ENCODE results near the gene RAPGEF2. TPM values are rescaled to one million over a fixed set of nuclear protein-coding genes. Genes with fewer than 3 reads are reported as not detected.

RAPGEF2 gene
- total and polyA plus RNA-seq, 9 of the 15 experiments (the other 6 are each of a cell fraction or from before 2014, with no cell fraction given): 3.1 to 32.6 (median 23.1) TPM

DNA sequence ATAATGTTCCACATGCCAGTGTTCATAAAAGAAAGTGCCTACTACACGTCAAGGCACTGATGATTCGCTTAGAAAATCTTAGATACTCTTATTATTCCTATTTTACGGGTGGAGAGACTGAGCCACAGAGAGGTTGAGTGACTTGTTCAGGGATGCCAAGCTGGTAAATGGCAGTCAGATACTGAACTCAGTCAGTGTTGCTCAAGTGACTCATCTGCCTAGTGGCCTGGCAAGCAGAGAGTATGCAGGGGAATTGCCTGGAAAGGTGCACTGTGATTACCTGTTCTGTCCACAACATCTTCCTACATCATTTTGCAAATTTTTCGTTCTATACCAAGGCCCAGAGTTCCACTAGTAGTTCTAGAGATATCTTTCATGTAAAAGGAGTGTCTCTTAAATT lies 68.4 kb downstream of the RAPGEF2 start:
- 75% methylated on average over 4 of the region's 4 CpGs for WGBS (ENCODE audit: insufficient coverage, low coverage, missing lambda C conversion rate)
- intact Hi-C loops (cut with micrococcal nuclease): no loop called here
- DNase-seq (ENCODE audit: extremely low read depth in 1 of 4, low spot score in 3 of 4) (no peak), ATAC-seq (no peak), FAIRE-seq (no peak)
- Histone ChIP-seq H3K9ac (ENCODE audit: insufficient read depth in 1 of 2, low read depth in 2 of 2, low read length in 2 of 2) (no peak overlapping the region), H3K27me3 (ENCODE audit: control insufficient read depth in 2 of 2, insufficient read depth in 2 of 2, low read length in 2 of 2) (no peaks in the 10 kb centered on the region), H4K20me1 (replicated peaks; ENCODE audit: control insufficient read depth, insufficient read depth, low read length) (peaks cover 21% of the 10 kb centered on the region), H3K4me1 (replicated peaks in 1 of 2; ENCODE audit: control insufficient read depth in 2 of 2, insufficient read depth in 2 of 2, low read length in 2 of 2) (peaks cover 3 to 31% of the 10 kb centered on the region in 2 experiments; a peak in 4 of 5 replicates), H3K9me1 (ENCODE audit: control insufficient read depth, insufficient read depth, low read length) (no peaks in the 10 kb centered on the region), H3K36me3 (ENCODE audit: control insufficient read depth, insufficient read depth, low read length) (no peaks in the 10 kb centered on the region; the same call in 2 of the 3 replicates), H3K4me3 (no peak overlapping the region), H3K79me2 (ENCODE audit: control insufficient read depth, insufficient read depth, low read length) (peaks cover 66% of the 10 kb centered on the region), H3K9me3 (replicated peaks; ENCODE audit: control insufficient read depth, insufficient read depth, low read depth, low read length) (no peaks in the 10 kb centered on the region), H2AFZ (ENCODE audit: low read depth, low read length) (no peak overlapping the region), H3K4me2 (ENCODE audit: insufficient read depth, low read length) (no peak overlapping the region), H3K27ac (ENCODE audit: extremely low read depth, low read depth, low read length) (no peak overlapping the region)
- POLR2A ChIA-PET: no interaction called here
- CTCF ChIA-PET (ENCODE audit: low intra/inter-chr PET ratio): no interaction called here
- in situ Hi-C loops (cut with MboI): no loop called here
- no TSS peak for BruUV-seq (replicated peaks)
- TF ChIP-seq KHSRP (IDR thresholded peaks at IDR 0.05) (no peak), ILK (tag; IDR thresholded peaks at IDR 0.05; ENCODE audit: borderline replicate concordance, low read depth) (no peak), ZC3H4 (CRISPR knock-in tag; IDR thresholded peaks at IDR 0.05; ENCODE audit: borderline replicate concordance) (no peak), DIDO1 (tag; IDR thresholded peaks at IDR 0.05; ENCODE audit: low read depth) (no peak), ZNF3 (CRISPR knock-in tag; IDR thresholded peaks at IDR 0.05) (no peak), CTBP1 (IDR thresholded peaks at IDR 0.05; ENCODE audit: borderline replicate concordance) (no peak), ZNF197 (CRISPR knock-in tag; IDR thresholded peaks at IDR 0.05; ENCODE audit: low read depth) (no peak), IRF2 (CRISPR knock-in tag; IDR thresholded peaks at IDR 0.05) (no peak), YBX1 (IDR thresholded peaks at IDR 0.05) (no peak), POLR2A (conservative IDR thresholded peaks at IDR 0.05) (no peak)
- TF ChIP-seq, protein P1, sequence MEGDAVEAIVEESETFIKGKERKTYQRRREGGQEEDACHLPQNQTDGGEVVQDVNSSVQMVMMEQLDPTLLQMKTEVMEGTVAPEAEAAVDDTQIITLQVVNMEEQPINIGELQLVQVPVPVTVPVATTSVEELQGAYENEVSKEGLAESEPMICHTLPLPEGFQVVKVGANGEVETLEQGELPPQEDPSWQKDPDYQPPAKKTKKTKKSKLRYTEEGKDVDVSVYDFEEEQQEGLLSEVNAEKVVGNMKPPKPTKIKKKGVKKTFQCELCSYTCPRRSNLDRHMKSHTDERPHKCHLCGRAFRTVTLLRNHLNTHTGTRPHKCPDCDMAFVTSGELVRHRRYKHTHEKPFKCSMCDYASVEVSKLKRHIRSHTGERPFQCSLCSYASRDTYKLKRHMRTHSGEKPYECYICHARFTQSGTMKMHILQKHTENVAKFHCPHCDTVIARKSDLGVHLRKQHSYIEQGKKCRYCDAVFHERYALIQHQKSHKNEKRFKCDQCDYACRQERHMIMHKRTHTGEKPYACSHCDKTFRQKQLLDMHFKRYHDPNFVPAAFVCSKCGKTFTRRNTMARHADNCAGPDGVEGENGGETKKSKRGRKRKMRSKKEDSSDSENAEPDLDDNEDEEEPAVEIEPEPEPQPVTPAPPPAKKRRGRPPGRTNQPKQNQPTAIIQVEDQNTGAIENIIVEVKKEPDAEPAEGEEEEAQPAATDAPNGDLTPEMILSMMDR (IDR thresholded peaks at IDR 0.05 in 2 of 3, conservative IDR thresholded peaks at IDR 0.05 in 1 of 3; ENCODE audit: insufficient read depth in 2 of 3, low read depth in 1 of 3, low read length in 3 of 3): no peak
- TF ChIP-seq, protein P2, sequence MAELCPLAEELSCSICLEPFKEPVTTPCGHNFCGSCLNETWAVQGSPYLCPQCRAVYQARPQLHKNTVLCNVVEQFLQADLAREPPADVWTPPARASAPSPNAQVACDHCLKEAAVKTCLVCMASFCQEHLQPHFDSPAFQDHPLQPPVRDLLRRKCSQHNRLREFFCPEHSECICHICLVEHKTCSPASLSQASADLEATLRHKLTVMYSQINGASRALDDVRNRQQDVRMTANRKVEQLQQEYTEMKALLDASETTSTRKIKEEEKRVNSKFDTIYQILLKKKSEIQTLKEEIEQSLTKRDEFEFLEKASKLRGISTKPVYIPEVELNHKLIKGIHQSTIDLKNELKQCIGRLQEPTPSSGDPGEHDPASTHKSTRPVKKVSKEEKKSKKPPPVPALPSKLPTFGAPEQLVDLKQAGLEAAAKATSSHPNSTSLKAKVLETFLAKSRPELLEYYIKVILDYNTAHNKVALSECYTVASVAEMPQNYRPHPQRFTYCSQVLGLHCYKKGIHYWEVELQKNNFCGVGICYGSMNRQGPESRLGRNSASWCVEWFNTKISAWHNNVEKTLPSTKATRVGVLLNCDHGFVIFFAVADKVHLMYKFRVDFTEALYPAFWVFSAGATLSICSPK (IDR thresholded peaks at IDR 0.05; ENCODE audit: borderline replicate concordance): no peak
